Measurements from ENCODE around the gene RARB.

Gene RARB

GRCh38 chr3:25542492-25543039, 114.5 kb downstream of the RARB start:
- H3K27ac ChIP-seq = no peak overlapping the region
- TF ChIP-seq CTCF (IDR thresholded peaks at IDR 0.05) = no peak
- no peak for TF ChIP-seq ZFX (IDR thresholded peaks at IDR 0.05; ENCODE audit: borderline replicate concordance)

GRCh38 chr3:25547103-25547502, 119.0 kb downstream of the RARB start:
- TF ChIP-seq ZFX (IDR thresholded peaks at IDR 0.05; ENCODE audit: borderline replicate concordance) (no peak), CTCF (IDR thresholded peaks at IDR 0.05) (no peak)
- H3K27ac ChIP-seq = no peak overlapping the region

GRCh38 chr3:25547943-25548674, 120.0 kb downstream of the RARB start:
- TF ChIP-seq CTCF (IDR thresholded peaks at IDR 0.05) (no peak), ZFX (IDR thresholded peaks at IDR 0.05; ENCODE audit: borderline replicate concordance) (no peak)

GRCh38 chr3:25548836-25549235, 120.8 kb downstream of the RARB start:
- TF ChIP-seq CTCF (IDR thresholded peaks at IDR 0.05) (no peak), ZFX (IDR thresholded peaks at IDR 0.05; ENCODE audit: borderline replicate concordance) (no peak)
- H3K27ac ChIP-seq = no peak overlapping the region

More at GRCh38 chr3:25547943-25548674, 120.0 kb downstream of the RARB start:
- H3K27ac ChIP-seq = no peak overlapping the region

GRCh38 chr3:25552251-25552650, 124.2 kb downstream of the RARB start:
- no peak for TF ChIP-seq CTCF (IDR thresholded peaks at IDR 0.05)
- no peak for TF ChIP-seq ZFX (IDR thresholded peaks at IDR 0.05; ENCODE audit: borderline replicate concordance)
- no peak overlapping the region for H3K27ac ChIP-seq

- TF ChIP-seq ZFX (IDR thresholded peaks at IDR 0.05; ENCODE audit: borderline replicate concordance) = no peak
- TF ChIP-seq CTCF (IDR thresholded peaks at IDR 0.05) = no peak
- no peak overlapping the region for H3K27ac ChIP-seq
Measured at GRCh38 chr3:25554376-25554775, 126.3 kb downstream of the RARB start.

GRCh38 chr3:25555695-25556437, 127.8 kb downstream of the RARB start:
- TF ChIP-seq ZFX (IDR thresholded peaks at IDR 0.05; ENCODE audit: borderline replicate concordance) = no peak
- TF ChIP-seq CTCF (IDR thresholded peaks at IDR 0.05) = no peak
- no peak overlapping the region for H3K27ac ChIP-seq

Data from 22Rv1 (cell line).